Smooth muscle cell (in vitro differentiated cells): ENCODE results near the gene CD180. TPM values are rescaled to one million over a fixed set of nuclear protein-coding genes. Genes with fewer than 3 reads are reported as not detected.

Experiments
- DNase-seq: peaks from one replicate; lab custom pipeline; 2025; ENCODE audit not compliant: unreplicated experiment; lab: John Stamatoyannopoulos, UW
- H2AFZ ChIP-seq: fragments of 200-600 bp; sonication (generic); 2 replicates; pipeline ENCODE4 v1.6.0; 2016; ENCODE audit warnings: antibody characterized with exemption, low read depth, mild to moderate bottlenecking
- H3F3A ChIP-seq: fragments of 200-600 bp; sonication (generic); 2 replicates; pipeline ENCODE4 v1.6.0; 2017; ENCODE audit warnings: antibody characterized with exemption, low read depth
- H3K27ac ChIP-seq: fragments of 200-600 bp; sonication (generic); 2 replicates; pipeline ENCODE4 v1.5.1; 2016; ENCODE audit warnings: low read depth, mild to moderate bottlenecking
- H3K27me3 ChIP-seq: fragments of 200-600 bp; sonication (generic); 2 replicates; pipeline ENCODE4 v1.6.1; 2016; ENCODE audit warnings: low read depth, mild to moderate bottlenecking
- H3K36me3 ChIP-seq: fragments of 200-600 bp; sonication (generic); 2 replicates; pipeline ENCODE4 v1.5.1; 2016; ENCODE audit warnings: low read depth
- H3K4me1 ChIP-seq: fragments of 200-600 bp; sonication (generic); 2 replicates; pipeline ENCODE4 v1.5.1; 2016; ENCODE audit warnings: low read depth
- H3K4me2 ChIP-seq: fragments of 200-600 bp; sonication (generic); 2 replicates; pipeline ENCODE4 v1.6.0; 2016; ENCODE audit warnings: mild to moderate bottlenecking
- H3K4me3 ChIP-seq: fragments of 200-600 bp; sonication (generic); 2 replicates; pipeline ENCODE4 v1.5.1; 2016; ENCODE audit warnings: mild to moderate bottlenecking
- H3K79me2 ChIP-seq: fragments of 200-600 bp; sonication (generic); 2 replicates; pipeline ENCODE4 v1.6.0; 2016; ENCODE audit warnings: low read depth, mild to moderate bottlenecking
- H3K9ac ChIP-seq: fragments of 200-600 bp; sonication (generic); 2 replicates; pipeline ENCODE4 v1.6.0; 2016; ENCODE audit warnings: low read depth
- H3K9me3 ChIP-seq: fragments of 200-600 bp; sonication (generic); replicated peaks from 2 replicates; pipeline ENCODE4 v1.5.1; 2016; ENCODE audit warnings: low read depth
- H4K20me1 ChIP-seq: fragments of 200-600 bp; sonication (generic); 2 replicates; pipeline ENCODE4 v1.6.0; 2016; ENCODE audit warnings: low read depth
- CTCF ChIP-seq: fragments of 200-600 bp; sonication (generic); IDR thresholded peaks from 2 replicates; pipeline ENCODE4 v1.5.1; 2017; ENCODE audit warnings: borderline replicate concordance, mild to moderate bottlenecking, antibody characterized with exemption; ENCODE audit not compliant: insufficient read depth, poor library complexity, severe bottlenecking
- WGBS: methylation state at CpG from one replicate; pipeline ENCODE4 v1.1.7; 2016; ENCODE audit warnings: low lambda C conversion rate; 5-methylcytosine and 5-hydroxymethylcytosine counted together
- polyA plus RNA-seq: library from polyadenylated mRNA; unstranded; fragments of >200 nt; fragmentation: Nextera tagmentation; extraction: Ambion mirVana; gene quantifications from 2 replicates; pipeline ENCODE4 v1.2.1, GENCODE V29; 2016
- total RNA-seq: library from RNA; depleted of rRNA; stranded (reverse); fragments of >200 nt; gene quantifications from 2 replicates; pipeline ENCODE4 v1.2.3, GENCODE V29; 2014

The CD180 gene
- total and polyA plus RNA-seq, 2 experiments from 2014 or later = not detected

DNA sequence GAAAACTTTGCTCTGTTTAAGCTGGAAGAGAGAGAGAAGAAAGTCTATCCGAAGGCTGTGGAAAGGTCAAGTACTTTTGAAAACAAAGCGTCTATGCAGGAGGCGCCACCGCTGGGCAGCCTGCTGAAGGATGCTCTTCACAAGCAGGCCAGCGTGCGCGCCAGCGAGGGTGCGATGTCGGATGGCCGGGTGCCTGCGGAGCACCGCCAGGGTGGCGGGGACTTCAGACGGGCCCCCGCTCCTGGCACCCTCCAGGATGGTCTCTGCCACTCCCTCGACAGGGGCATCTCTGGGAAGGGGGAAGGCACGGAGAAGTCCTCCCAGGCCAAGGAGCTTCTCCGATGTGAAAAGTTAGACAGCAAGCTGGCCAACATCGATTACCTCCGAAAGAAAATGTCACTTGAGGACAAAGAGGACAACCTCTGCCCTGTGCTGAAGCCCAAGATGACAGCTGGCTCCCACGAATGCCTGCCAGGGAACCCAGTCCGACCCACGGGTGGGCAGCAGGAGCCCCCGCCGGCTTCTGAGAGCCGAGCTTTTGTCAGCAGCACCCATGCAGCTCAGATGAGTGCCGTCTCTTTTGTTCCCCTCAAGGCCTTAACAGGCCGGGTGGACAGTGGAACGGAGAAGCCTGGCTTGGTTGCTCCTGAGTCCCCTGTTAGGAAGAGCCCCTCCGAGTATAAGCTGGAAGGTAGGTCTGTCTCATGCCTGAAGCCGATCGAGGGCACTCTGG lies 32.6 kb downstream of the CD180 start:
- H4K20me1 ChIP-seq = no peaks in the 10 kb centered on the region
- no peaks in the 10 kb centered on the region for H3F3A ChIP-seq
- H3K27me3 ChIP-seq = no peaks in the 10 kb centered on the region
- H3K9me3 ChIP-seq = no peaks in the 10 kb centered on the region
- no peak for DNase-seq
- H3K4me2 ChIP-seq = no peak overlapping the region
- WGBS = 95% methylated on average over 33 of the region's 33 CpGs
- H3K4me3 ChIP-seq = no peak overlapping the region
- TF ChIP-seq CTCF = no peak
- no peak overlapping the region for H2AFZ ChIP-seq
- H3K36me3 ChIP-seq = no peaks in the 10 kb centered on the region
- H3K4me1 ChIP-seq = peaks cover 4% of the 10 kb centered on the region
- H3K27ac ChIP-seq = no peak overlapping the region
- H3K79me2 ChIP-seq = no peaks in the 10 kb centered on the region
- H3K9ac ChIP-seq = no peak overlapping the region

DNA sequence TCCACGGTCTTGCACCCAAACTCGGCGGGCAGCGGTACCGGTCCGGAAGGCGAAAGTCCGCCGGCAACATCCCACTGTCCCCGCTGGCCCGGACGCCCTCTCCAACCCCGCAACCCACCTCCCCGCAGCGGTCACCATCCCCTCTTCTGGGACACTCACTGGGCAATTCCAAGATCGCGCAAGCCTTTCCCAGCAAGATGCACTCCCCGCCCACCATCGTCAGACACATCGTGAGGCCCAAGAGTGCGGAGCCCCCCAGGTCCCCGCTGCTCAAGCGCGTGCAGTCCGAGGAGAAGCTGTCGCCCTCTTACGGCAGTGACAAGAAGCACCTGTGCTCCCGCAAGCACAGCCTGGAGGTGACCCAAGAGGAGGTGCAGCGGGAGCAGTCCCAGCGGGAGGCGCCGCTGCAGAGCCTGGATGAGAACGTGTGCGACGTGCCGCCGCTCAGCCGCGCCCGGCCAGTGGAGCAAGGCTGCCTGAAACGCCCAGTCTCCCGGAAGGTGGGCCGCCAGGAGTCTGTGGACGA lies 33.3 kb downstream of the CD180 start:
- Histone ChIP-seq H4K20me1 (no peaks in the 10 kb centered on the region), H3K4me3 (no peak overlapping the region), H3K27ac (no peak overlapping the region), H2AFZ (no peak overlapping the region), H3F3A (no peaks in the 10 kb centered on the region), H3K79me2 (no peaks in the 10 kb centered on the region), H3K36me3 (no peaks in the 10 kb centered on the region), H3K4me2 (no peak overlapping the region), H3K9ac (no peak overlapping the region), H3K27me3 (no peaks in the 10 kb centered on the region), H3K9me3 (no peaks in the 10 kb centered on the region), H3K4me1 (peaks cover 4% of the 10 kb centered on the region)
- TF ChIP-seq CTCF = no peak
- DNase-seq = no peak
- 96% methylated on average over 32 of the region's 44 CpGs for WGBS

DNA sequence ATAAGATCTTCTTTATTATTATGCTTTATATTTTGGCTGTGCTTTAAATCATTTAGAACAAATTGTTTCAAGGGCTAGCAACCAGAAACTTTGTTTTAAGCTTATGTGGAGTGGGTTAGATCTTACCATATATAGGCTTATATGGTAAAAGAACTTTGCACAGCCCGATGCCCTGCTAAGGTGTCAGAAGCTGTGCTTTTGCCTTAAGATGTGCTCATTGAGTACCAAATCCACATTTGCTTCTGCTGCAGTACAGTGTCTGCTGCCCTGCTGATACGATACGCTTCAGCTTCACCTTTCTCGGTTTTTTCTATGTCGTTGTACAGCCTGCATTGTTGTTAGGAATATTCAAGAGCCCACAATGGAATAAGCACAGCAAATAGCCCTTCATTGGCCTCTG lies 34.8 kb downstream of the CD180 start:
- no peak overlapping the region for H3K9ac ChIP-seq

More for the DNA sequence above, 34.8 kb downstream of the CD180 start:
- Histone ChIP-seq H3K27ac (no peak overlapping the region), H3K36me3 (no peaks in the 10 kb centered on the region), H3K79me2 (no peaks in the 10 kb centered on the region), H3K27me3 (no peaks in the 10 kb centered on the region), H3K4me2 (no peak overlapping the region), H2AFZ (no peak overlapping the region), H3K4me1 (peaks cover 4% of the 10 kb centered on the region), H3F3A (no peaks in the 10 kb centered on the region), H3K9me3 (no peaks in the 10 kb centered on the region), H4K20me1 (no peaks in the 10 kb centered on the region), H3K4me3 (no peak overlapping the region)
- WGBS = 96% methylated on average over 5 of the region's 5 CpGs
- TF ChIP-seq CTCF = no peak
- DNase-seq = no peak
